Activated CD4-positive, alpha-beta T cell treated with anti-CD3 and anti-CD28 coated beads, Interleukin-2, amount 50 U/mL, for 1 hour (primary cell): ENCODE measurements around the gene SPART.
"Not testable (repeated sequence)": the region's sequence is repeated elsewhere in the genome, so short reads cannot be mapped to it uniquely, and the experiment has no call there.

Experiments
- DNase-seq: peaks from one replicate; pipeline ENCODE4 v3.0.0-alpha.2; 2020

SPART gene

GRCh38 chr13:36354842-36355623, 8.8 kb upstream of the SPART start:
- DNase-seq = no peak

GRCh38 chr13:36353001-36353400, 6.8 kb upstream of the SPART start:
- no peak for DNase-seq

- no peak for DNase-seq
Observed at GRCh38 chr13:36352350-36352749, 6.2 kb upstream of the SPART start.

- no peak for DNase-seq
Observed at GRCh38 chr13:36347531-36348210, 1.5 kb upstream of the SPART start.

- peak; percentile 32 for DNase-seq
Observed at GRCh38 chr13:36345438-36346221, 564 bp downstream of the SPART start.

GRCh38 chr13:36344886-36345437, 1.2 kb downstream of the SPART start:
- DNase-seq = peak; percentile 3

GRCh38 chr13:36344173-36344572, 2.0 kb downstream of the SPART start:
- DNase-seq = no peak

GRCh38 chr13:36343766-36344165, 2.4 kb downstream of the SPART start:
- no peak for DNase-seq

- DNase-seq = no peak
Observed at GRCh38 chr13:36342715-36343114, 3.5 kb downstream of the SPART start.

GRCh38 chr13:36341718-36342117, 4.5 kb downstream of the SPART start:
- no peak for DNase-seq

GRCh38 chr13:36339600-36340155, 6.5 kb downstream of the SPART start:
- DNase-seq = no peak

- no peak for DNase-seq
Observed at GRCh38 chr13:36337938-36338641, 8.1 kb downstream of the SPART start.

GRCh38 chr13:36332986-36333385, 13.2 kb downstream of the SPART start:
- DNase-seq = no peak

GRCh38 chr13:36332255-36332654, 13.9 kb downstream of the SPART start:
- not testable (repeated sequence) for DNase-seq

- DNase-seq = no peak
Observed at GRCh38 chr13:36331280-36331679, 14.9 kb downstream of the SPART start.

- no peak for DNase-seq
Observed at GRCh38 chr13:36329361-36329760, 16.8 kb downstream of the SPART start.

- no peak for DNase-seq
Observed at GRCh38 chr13:36328821-36329220, 17.4 kb downstream of the SPART start.

- DNase-seq = no peak
Observed at GRCh38 chr13:36325912-36326311, 20.3 kb downstream of the SPART start.

- not testable (repeated sequence) for DNase-seq
Observed at GRCh38 chr13:36324881-36325280, 21.3 kb downstream of the SPART start.

- DNase-seq = no peak
Observed at GRCh38 chr13:36323951-36324566, 22.1 kb downstream of the SPART start.

GRCh38 chr13:36323408-36323807, 22.8 kb downstream of the SPART start:
- DNase-seq = no peak

- not testable (repeated sequence) for DNase-seq
Observed at GRCh38 chr13:36319793-36320192, 26.4 kb downstream of the SPART start.
